ENCODE results near the gene LETMD1. TPM values are rescaled to one million over a fixed set of nuclear protein-coding genes. Genes with fewer than 3 reads are reported as not detected.

Gene LETMD1
- total RNA-seq, 3 donors from 2014 or later, result 40.6 to 47.6 (median 42.5) TPM

Other genes starting within 250 kb of the LETMD1 start
- gene TMPRSS12, start 205.4 kb upstream of the LETMD1 start, total RNA-seq, result not detected
- gene HIGD1C, start 95.8 kb upstream of the LETMD1 start, total RNA-seq, result not detected
- 10 to 100 TPM; 39.1 to 45.0 (median 39.3) TPM for gene SLC11A2, start 21.9 kb upstream of the LETMD1 start, total RNA-seq
- gene CSRNP2, start 35.3 kb downstream of the LETMD1 start, total RNA-seq, result 10 to 100 TPM; 20.7 to 22.5 (median 21.5) TPM
- 10 to 100 TPM; 32.9 to 33.7 (median 33.1) TPM for gene TFCP2, start 124.8 kb downstream of the LETMD1 start, total RNA-seq
- 1 to 10 TPM; 4.1 to 8.5 (median 7.2) TPM for gene POU6F1, start 169.7 kb downstream of the LETMD1 start, total RNA-seq
- 100 to 1,000 TPM; 143 to 145 (median 145) TPM for gene DAZAP2, start 190.5 kb downstream of the LETMD1 start, total RNA-seq
- under 1 TPM; 0.76 to 0.87 (median 0.79) TPM for gene SMAGP, start 222.1 kb downstream of the LETMD1 start, total RNA-seq